NCI-H748 treated with DMSO at 0.1 percent for 48 hours (cell line): ENCODE data around the gene ATP1B4.

ENCODE experiments used
- DNase-seq: peaks from one replicate; lab custom pipeline; 2025; lab: John Stamatoyannopoulos, UW

ATP1B4 gene

DNA sequence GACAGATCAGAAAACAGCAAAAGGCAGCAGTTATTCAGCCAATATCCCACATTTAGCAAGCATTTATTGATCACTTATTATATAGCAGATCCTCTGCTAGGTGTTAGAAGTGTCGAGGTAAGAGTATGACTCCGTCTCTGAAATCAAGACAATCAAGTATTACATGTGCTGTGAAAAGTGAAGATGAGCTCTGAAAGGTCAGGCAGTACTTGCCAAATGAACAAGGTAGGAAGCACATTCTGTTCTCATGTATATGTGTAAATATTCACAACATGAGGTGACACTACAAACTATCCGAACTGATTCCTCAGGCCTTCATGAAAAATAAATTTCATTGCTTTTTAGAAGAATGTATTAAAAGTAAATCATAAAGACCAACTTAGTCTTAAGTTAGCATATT, 15.3 kb downstream of the ATP1B4 start:
- no peak for DNase-seq

- peak; percentile 78 for DNase-seq
Measured at GRCh38 chrX:120377715-120378114, 15.8 kb downstream of the ATP1B4 start.

DNA sequence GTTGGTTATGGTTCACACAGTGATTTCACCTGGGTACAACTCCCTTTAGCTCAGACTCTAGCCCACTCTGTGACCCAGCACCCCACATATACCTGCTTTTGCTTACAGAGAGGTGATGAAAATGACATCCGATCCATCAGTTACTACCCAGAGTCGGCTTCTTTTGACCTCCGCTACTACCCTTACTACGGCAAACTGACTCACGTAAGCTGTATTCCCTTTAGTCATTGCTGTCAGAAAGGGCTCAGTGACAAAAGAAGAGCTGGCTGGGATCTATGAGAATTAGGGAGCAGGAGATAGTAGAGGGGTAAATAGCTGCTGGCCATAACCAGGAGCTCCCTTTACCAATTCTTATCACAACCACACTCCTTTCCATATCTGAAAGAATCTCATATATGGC, 16.7 kb downstream of the ATP1B4 start:
- no peak for DNase-seq

GRCh38 chrX:120379937-120380681, 18.2 kb downstream of the ATP1B4 start:
- no peak for DNase-seq

GRCh38 chrX:120380699-120381098, 18.8 kb downstream of the ATP1B4 start:
- DNase-seq: peak; percentile 1

- DNase-seq: no peak
Measured at GRCh38 chrX:120401301-120401700, 39.4 kb downstream of the ATP1B4 start.

- no peak for DNase-seq
Measured at GRCh38 chrX:120402369-120402768, 40.5 kb downstream of the ATP1B4 start.

GRCh38 chrX:120406638-120407037, 44.7 kb downstream of the ATP1B4 start:
- DNase-seq: no peak

DNA sequence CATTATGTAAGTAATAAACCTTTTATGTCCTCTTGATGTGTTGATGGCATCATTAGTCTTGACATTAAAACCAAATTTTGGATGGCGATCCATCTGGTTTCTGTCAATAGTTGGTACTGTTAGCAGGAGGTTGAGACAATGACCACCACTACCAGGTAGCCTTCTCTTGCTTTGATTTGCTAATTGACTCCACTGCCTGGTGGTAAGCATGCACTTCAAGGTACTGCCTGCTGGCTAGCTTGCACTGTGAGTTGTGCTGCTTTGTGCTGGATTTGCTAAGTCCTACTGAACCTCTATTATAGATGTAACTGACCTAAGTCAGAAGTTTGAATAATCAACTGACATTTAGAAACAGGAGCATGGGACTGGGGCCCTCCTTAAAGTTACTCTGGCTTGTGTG, 46.3 kb downstream of the ATP1B4 start:
- no peak for DNase-seq

DNA sequence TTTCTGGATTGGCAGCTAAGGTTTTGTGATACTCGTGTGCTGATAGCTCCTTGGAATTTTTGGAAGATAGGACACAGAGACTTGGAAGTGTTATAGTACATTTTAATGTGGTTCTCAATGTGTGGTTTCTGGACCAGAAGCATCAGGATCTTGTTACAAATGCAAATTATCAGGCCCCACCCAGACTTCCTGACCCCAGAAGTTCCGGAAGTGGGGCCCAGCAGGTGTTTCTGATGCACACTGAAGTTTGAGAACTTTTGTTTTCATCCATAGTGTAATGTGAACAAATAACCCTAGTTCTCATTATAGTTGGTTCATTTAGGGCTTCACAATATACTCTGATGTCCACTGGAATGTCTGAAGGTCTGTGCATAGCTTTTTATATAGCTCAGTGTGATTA, 57.6 kb downstream of the ATP1B4 start:
- no peak for DNase-seq

DNA sequence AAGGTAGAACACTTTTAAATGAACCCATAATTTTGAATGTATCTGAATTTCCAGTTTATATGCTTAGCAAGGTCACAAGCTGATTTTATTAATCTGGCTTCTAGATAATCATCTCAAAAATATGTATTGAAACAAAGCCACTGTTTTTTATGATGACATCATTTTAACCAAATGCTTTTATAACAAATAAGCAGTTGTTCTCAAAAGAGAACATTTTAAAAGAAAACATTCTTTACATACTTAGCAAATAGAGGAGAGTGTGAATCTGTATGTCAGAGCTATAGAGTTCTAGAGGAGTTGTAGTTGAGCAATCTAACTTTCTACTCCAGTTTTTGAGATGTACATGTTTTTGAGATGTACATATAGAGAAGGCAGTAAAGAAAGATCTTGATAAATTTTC, 64.7 kb downstream of the ATP1B4 start:
- no peak for DNase-seq

- no peak for DNase-seq
Measured at GRCh38 chrX:120428309-120428708, 66.4 kb downstream of the ATP1B4 start.

GRCh38 chrX:120429776-120430540, 68.1 kb downstream of the ATP1B4 start:
- DNase-seq: no peak
